HG02885 (cell line): ENCODE data around the gene TNN.

ENCODE experiments used
- ATAC-seq: cut with Tn5 transposase; IDR thresholded peaks from one replicate; pipeline ENCODE4 v1.9.1; 2021; ENCODE audit warnings: mild to moderate bottlenecking; ENCODE audit not compliant: unreplicated experiment, poor library complexity

The TNN gene

GRCh38 chr1:175137369-175137768 is 69.7 kb downstream of the TNN start:
- no peak for ATAC-seq

GRCh38 chr1:175138579-175138978 is 70.9 kb downstream of the TNN start:
- no peak for ATAC-seq

- ATAC-seq = no peak
Observed at GRCh38 chr1:175145899-175146528, 78.4 kb downstream of the TNN start.

- ATAC-seq = peak; percentile 40
Observed at GRCh38 chr1:175146529-175147213, 79.0 kb downstream of the TNN start.

- no peak for ATAC-seq
Observed at GRCh38 chr1:175147569-175147968, 79.9 kb downstream of the TNN start.

DNA sequence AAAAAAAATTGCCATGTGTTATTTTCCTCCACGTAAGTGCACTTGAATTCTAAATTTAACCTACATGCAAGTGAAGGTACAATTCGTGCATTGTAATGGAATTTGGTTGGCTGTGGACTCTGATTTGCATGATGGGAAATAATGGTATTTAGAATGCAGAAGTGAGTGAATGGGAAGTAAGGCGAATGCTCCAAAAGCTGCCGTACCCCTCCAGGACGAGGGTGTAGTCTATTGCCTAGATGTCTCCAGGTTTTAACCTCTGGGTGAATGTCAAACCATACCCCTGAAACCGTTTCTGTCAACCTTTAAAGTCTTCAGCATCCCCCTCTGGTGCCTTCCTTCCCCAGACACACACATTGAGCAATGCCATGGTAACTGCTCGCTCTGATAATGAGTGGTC is 80.4 kb downstream of the TNN start:
- no peak for ATAC-seq

GRCh38 chr1:175150596-175151319 is 83.1 kb downstream of the TNN start:
- no peak for ATAC-seq

GRCh38 chr1:175152006-175152652 is 84.5 kb downstream of the TNN start:
- ATAC-seq = peak; percentile 54

- ATAC-seq = peak; percentile 61
Observed at GRCh38 chr1:175154629-175155472, 87.2 kb downstream of the TNN start.

GRCh38 chr1:175155473-175155856 is 87.8 kb downstream of the TNN start:
- ATAC-seq = no peak

- no peak for ATAC-seq
Observed at GRCh38 chr1:175155936-175156335, 88.3 kb downstream of the TNN start.

DNA sequence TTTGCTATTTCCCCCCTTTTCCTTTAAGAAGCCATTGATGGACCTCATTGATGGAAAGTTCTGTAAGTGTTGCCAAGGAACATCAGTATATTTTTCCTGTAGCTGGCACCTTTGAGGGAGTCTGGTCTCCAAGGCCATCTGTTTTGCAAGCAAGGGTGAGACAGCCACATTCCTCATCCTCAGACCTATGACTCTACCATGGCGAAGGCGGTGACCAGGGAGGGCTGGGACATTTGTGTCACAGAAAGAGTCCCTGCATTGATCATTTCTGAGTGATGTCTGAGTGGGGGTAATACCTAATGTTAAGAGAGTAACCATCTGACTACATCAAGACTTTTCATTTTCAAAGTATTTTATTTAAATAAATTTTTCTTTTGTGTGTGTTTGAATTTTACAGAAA is 89.6 kb downstream of the TNN start:
- ATAC-seq = no peak

DNA sequence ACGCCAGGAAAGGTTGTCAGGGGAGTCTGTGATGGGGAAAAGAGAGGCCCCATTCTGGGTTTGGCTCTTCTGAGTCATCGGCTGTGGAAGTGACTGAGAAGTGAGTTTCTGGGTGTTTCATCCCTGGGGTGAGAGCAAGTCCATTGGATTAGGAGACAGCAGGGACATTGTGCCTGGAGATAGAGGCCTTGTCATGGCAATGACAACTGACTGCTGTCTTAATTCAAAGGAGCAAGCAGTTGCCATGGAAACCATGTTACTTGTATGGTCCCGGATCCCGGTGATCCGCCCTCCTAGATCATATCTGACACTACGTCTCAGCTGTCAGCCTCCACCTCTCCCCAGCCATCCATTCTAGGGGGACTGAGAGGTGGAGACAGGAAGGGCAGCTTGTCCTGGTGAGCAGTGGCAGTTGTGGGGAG is 90.5 kb downstream of the TNN start:
- no peak for ATAC-seq

GRCh38 chr1:175162955-175163354 is 95.3 kb downstream of the TNN start:
- no peak for ATAC-seq

GRCh38 chr1:175163702-175164101 is 96.1 kb downstream of the TNN start:
- ATAC-seq = no peak

GRCh38 chr1:175164751-175165150 is 97.1 kb downstream of the TNN start:
- no peak for ATAC-seq

- no peak for ATAC-seq
Observed at GRCh38 chr1:175166746-175167145, 99.1 kb downstream of the TNN start.

DNA sequence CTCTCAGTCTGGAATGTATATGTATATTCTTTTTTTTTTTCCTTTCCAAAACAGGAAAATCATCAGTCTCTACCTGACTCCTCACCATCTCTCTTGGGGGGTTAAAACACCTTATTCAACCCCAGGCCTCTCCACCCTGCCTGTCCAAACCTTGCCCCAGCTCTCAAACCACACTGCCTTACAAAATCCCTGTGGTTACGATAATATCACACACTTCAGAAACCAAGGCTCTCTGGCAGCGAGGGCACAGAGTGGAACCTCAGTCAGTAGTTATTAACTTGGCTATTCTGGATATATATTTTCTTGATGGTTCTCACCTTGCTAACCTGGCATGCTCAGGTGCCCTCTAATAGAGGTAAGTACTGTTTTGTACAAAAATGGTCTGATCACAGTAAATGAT is 100.2 kb downstream of the TNN start:
- no peak for ATAC-seq

GRCh38 chr1:175168782-175169181 is 101.1 kb downstream of the TNN start:
- no peak for ATAC-seq
